GM10248 (cell line): ENCODE results near the gene LYRM2.

Experiments
- CTCF ChIA-PET: fragments of 300-600 bp; sonication (Branson Sonifier 250); formaldehyde crosslinking; extraction: SDS; loops from one replicate; lab custom pipeline; 2021; ENCODE audit warnings: antibody characterized with exemption; lab: Yijun Ruan, JAX
- POLR2A ChIA-PET: fragments of 350-650 bp; sonication (Branson Sonifier 250); formaldehyde crosslinking; extraction: SDS; loops from one replicate; lab custom pipeline; 2020; ENCODE audit warnings: antibody characterized with exemption; lab: Yijun Ruan, JAX
- DNase-seq: peaks from one replicate; pipeline ENCODE4 v3.0.0; 2012; ENCODE audit errors: extremely low spot score
- TF ChIP-seq, protein P1 (sequence below): IDR thresholded peaks from 2 replicates; pipeline ENCODE4 v1.5.1; 2012; ENCODE audit warnings: mild to moderate bottlenecking, low read depth; ENCODE audit errors: extremely low read depth, missing control alignments, control extremely low read depth

Gene LYRM2

DNA sequence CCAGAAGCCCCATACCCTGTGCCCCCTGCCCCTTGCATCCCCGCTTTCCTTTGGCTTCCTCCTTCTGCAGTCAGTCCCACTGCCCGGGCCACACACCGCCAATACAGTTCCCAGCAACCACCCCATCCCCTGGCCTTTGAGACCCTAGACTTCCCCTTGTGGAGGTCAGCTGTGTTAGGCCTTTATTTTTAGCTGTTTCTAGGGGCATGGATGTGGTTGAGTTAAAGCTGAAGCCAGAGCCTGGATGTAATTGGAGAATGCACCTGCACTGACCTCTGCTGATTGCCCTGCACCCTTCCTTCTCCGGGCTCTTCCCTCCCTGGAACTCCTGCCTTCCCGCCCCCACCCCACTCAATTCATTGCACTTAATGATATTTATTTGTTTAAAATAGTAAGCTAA lies 33.9 kb downstream of the LYRM2 start:
- TF ChIP-seq, protein P1, sequence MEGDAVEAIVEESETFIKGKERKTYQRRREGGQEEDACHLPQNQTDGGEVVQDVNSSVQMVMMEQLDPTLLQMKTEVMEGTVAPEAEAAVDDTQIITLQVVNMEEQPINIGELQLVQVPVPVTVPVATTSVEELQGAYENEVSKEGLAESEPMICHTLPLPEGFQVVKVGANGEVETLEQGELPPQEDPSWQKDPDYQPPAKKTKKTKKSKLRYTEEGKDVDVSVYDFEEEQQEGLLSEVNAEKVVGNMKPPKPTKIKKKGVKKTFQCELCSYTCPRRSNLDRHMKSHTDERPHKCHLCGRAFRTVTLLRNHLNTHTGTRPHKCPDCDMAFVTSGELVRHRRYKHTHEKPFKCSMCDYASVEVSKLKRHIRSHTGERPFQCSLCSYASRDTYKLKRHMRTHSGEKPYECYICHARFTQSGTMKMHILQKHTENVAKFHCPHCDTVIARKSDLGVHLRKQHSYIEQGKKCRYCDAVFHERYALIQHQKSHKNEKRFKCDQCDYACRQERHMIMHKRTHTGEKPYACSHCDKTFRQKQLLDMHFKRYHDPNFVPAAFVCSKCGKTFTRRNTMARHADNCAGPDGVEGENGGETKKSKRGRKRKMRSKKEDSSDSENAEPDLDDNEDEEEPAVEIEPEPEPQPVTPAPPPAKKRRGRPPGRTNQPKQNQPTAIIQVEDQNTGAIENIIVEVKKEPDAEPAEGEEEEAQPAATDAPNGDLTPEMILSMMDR: no peak
- POLR2A ChIA-PET: no interaction called here
- CTCF ChIA-PET: interaction anchor here (0.9 to 1.4 kb wide), 4 partner anchors 9 to 172 kb away, joined by 3 to 5 read pairs (median 4); no protein-coding TSS in a partner anchor
- no peak for DNase-seq

DNA sequence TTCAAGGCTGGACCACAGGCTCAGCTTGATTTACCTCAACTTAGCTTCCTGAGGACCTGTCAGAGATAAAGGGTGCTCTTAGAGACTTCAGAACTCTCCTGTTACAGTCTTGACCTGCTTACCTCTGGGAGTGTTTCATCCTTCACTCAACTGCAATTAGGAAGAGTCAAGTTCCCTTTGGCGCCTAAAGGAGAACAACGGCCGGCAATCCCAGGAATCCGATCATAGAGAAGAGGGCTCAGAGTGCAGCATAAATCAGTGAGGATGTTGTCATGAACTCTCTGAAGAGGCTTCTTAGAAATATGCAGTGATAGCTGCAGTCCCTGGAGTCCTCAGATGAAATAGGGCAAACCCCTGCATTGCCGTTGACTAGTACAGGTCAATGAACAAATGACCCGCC lies 36.4 kb downstream of the LYRM2 start:
- POLR2A ChIA-PET: no interaction called here
- DNase-seq: no peak
- TF ChIP-seq, protein P1: no peak
- CTCF ChIA-PET: interaction anchor here (1.0 to 2.1 kb wide), 3 partner anchors 9 to 170 kb away, joined by 3 to 5 read pairs (median 5); no protein-coding TSS in a partner anchor

DNA sequence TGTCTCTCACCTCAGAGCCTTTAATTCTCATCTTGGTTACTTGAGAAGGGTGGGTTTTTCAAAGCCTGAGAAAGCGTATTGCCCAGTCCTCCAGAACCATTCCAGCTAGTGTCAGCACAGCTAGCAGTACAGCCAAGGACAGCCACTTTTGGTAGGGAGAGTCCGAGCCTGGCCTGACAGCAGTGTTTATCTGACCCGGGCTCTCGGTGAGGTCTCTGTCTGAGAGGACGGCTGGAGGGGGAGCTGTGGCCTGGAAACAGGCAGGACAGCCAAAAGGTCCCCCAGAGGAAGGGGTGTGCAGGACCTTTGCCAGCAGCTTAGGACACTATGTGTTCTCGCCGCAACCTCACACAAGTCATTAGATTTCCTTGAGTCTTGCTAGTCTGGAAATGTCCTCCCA lies 38.8 kb downstream of the LYRM2 start:
- TF ChIP-seq, protein P1: no peak
- CTCF ChIA-PET: interaction anchor here (0.7 to 5.1 kb wide), 5 partner anchors 9 to 43 kb away, joined by 3 to 32 read pairs (median 3); no protein-coding TSS in a partner anchor
- DNase-seq: no peak
- POLR2A ChIA-PET: no interaction called here

DNA sequence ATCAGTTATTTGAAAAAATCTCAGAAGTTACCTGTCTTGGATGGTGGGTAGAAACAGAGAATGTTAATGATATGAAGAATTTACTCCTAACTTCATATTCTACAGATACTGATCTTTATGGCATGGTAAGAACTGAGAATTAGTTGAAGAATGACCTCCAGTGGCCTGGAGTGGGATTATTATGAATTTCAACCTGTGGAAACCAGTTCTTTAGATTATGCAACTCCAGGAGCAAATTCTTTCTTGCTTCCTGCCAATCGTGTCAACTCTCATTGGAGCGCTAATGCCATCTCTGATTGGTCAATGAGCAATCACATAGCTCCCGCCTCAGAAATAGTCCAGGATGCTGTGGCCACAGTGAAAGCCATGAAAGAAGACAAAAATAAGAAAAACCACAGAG lies 40.6 kb downstream of the LYRM2 start:
- ChIA-PET CTCF (interaction anchor here (0.9 to 5.1 kb wide), 4 partner anchors 12 to 291 kb away, joined by 3 to 32 read pairs (median 10); partner anchors contain the start of gene ANKRD6), POLR2A (no interaction called here)
- TF ChIP-seq, protein P1: peak; percentile 20
- DNase-seq: no peak

DNA sequence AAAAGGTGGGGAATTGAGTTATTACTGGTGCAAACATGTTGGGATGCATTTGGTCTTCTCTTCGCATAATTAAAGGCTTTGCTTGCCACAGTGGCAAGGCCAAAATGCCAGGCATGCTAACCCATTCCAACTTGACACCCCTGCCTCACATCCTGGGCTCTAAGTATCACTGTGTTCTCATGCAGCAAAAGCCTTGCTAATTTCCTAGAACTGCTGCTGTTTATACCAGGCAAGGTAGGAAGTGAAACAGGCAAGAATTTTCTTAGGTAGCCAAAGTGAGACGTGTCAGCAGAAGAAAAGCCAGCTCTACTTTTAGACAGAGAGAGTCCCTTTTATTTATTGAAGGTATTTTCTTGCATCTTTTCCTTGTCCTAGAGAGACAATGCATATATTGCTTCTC lies 41.2 kb downstream of the LYRM2 start:
- TF ChIP-seq, protein P1: no peak
- ChIA-PET CTCF (interaction anchor here (1.2 to 5.1 kb wide), 3 partner anchors 12 to 290 kb away, joined by 3 to 32 read pairs (median 16); partner anchors contain the start of gene ANKRD6), POLR2A (no interaction called here)
- no peak for DNase-seq

DNA sequence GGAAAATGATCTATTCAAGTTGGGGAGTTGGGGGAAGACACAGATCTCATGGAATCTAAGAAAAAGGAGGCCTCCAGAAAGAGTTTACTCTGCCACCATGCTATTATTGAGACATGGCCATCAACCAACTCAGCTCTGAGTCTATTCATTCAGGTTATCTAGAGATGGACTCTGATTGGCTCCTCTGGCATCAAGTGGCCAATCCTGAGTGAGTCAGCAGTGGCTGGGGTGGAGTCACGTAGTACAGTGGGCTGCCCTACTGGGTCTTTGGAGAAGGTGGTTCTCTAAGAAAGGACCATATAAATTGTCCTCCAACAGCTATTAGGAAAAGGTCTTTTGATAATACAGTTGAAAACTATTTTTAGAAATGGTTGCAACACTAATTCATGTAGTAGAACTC lies 42.1 kb downstream of the LYRM2 start:
- POLR2A ChIA-PET: no interaction called here
- TF ChIP-seq, protein P1: no peak
- DNase-seq: no peak
- CTCF ChIA-PET: interaction anchor here (4.1 to 5.1 kb wide), 2 partner anchors 13 to 164 kb away, joined by 16 to 32 read pairs; partner anchors contain the start of gene ANKRD6
